ENCODE data around the gene CYP19A1. TPM values are rescaled to one million over a fixed set of nuclear protein-coding genes. Genes with fewer than 3 reads are reported as not detected.

Gene CYP19A1
- total and polyA plus RNA-seq, 7 experiments from 2014 or later: 0.48 to 1.4 TPM; not detected in 5

GRCh38 chr15:51223771-51224229, 114.6 kb downstream of the CYP19A1 start:
- Mint-ChIP-seq H3K36me3 (no peaks in the 10 kb centered on the region), H3K27ac (no peak overlapping the region), H3K4me3 (no peak overlapping the region), H3K4me1 (peaks cover 0 to 21% (median 0%) of the 10 kb centered on the region in 7 donors), H3K9me3 (peaks cover 0 to 4% (median 0%) of the 10 kb centered on the region in 11 donors), H3K27me3 (peaks cover 7 to 39% (median 27%) of the 10 kb centered on the region in 5 donors)
- ChIA-PET POLR2A (no interaction called here), CTCF (no interaction called here)
- Histone ChIP-seq H3K27ac (ENCODE audit: low read depth, low read length) (no peak overlapping the region), H3K9me3 (ENCODE audit: control insufficient read depth in 2 of 3, low read length in 3 of 3) (no peaks in the 10 kb centered on the region), H3K4me1 (ENCODE audit: control insufficient read depth in 2 of 2, insufficient read depth in 2 of 2, low read length in 2 of 2) (no peaks in the 10 kb centered on the region), H3K4me3 (ENCODE audit: low read length) (no peak overlapping the region), H3K27me3 (ENCODE audit: control insufficient read depth in 2 of 2, insufficient read depth in 2 of 2, low read length in 2 of 2) (no peaks in the 10 kb centered on the region), H3K36me3 (ENCODE audit: control insufficient read depth in 2 of 3, insufficient read depth in 3 of 3, low read length in 3 of 3) (no peaks in the 10 kb centered on the region)
- DNase-seq (no peak), ATAC-seq (no peak)
- intact Hi-C loops (cut with micrococcal nuclease): no loop called here

GRCh38 chr15:51218299-51218938, 120.0 kb downstream of the CYP19A1 start:
- no peak for DNase-seq
- no peak overlapping the region for H3K27ac Mint-ChIP-seq
- peaks cover 10 to 41% (median 35%) of the 10 kb centered on the region in 5 donors for H3K27me3 Mint-ChIP-seq
- H3K4me3 Mint-ChIP-seq: no peak overlapping the region
- H3K4me3 ChIP-seq (ENCODE audit: low read length): no peak overlapping the region
- no peaks in the 10 kb centered on the region for H3K27me3 ChIP-seq (ENCODE audit: control insufficient read depth in 2 of 2, insufficient read depth in 2 of 2, low read length in 2 of 2)
- H3K9me3 Mint-ChIP-seq: peaks cover 0 to 3% (median 0%) of the 10 kb centered on the region in 11 donors
- CTCF ChIA-PET: no interaction called here
- intact Hi-C loops (cut with micrococcal nuclease): no loop called here
- H3K27ac ChIP-seq (ENCODE audit: low read depth, low read length): no peak overlapping the region
- POLR2A ChIA-PET: no interaction called here
- ATAC-seq: no peak
- H3K36me3 ChIP-seq (ENCODE audit: control insufficient read depth in 2 of 3, insufficient read depth in 3 of 3, low read length in 3 of 3): no peaks in the 10 kb centered on the region
- no peaks in the 10 kb centered on the region for H3K36me3 Mint-ChIP-seq
- H3K9me3 ChIP-seq (ENCODE audit: control insufficient read depth in 2 of 3, low read length in 3 of 3): no peaks in the 10 kb centered on the region
- H3K4me1 Mint-ChIP-seq: no peaks in the 10 kb centered on the region
- H3K4me1 ChIP-seq (ENCODE audit: control insufficient read depth in 2 of 2, insufficient read depth in 2 of 2, low read length in 2 of 2): no peaks in the 10 kb centered on the region

- DNase-seq (no peak), ATAC-seq (no peak)
- CTCF ChIA-PET: no interaction called here
- Histone ChIP-seq H3K4me3 (ENCODE audit: low read length) (no peak overlapping the region), H3K36me3 (ENCODE audit: control insufficient read depth in 2 of 3, insufficient read depth in 3 of 3, low read length in 3 of 3) (no peaks in the 10 kb centered on the region), H3K4me1 (ENCODE audit: control insufficient read depth in 2 of 2, insufficient read depth in 2 of 2, low read length in 2 of 2) (no peaks in the 10 kb centered on the region), H3K27me3 (ENCODE audit: control insufficient read depth in 2 of 2, insufficient read depth in 2 of 2, low read length in 2 of 2) (no peaks in the 10 kb centered on the region), H3K9me3 (ENCODE audit: control insufficient read depth in 2 of 3, low read length in 3 of 3) (no peaks in the 10 kb centered on the region), H3K27ac (ENCODE audit: low read depth, low read length) (no peak overlapping the region)
- H3K4me3 Mint-ChIP-seq: no peak overlapping the region
- POLR2A ChIA-PET: no interaction called here
- no peaks in the 10 kb centered on the region for H3K36me3 Mint-ChIP-seq
- intact Hi-C loops (cut with micrococcal nuclease): no loop called here
- no peak overlapping the region for H3K27ac Mint-ChIP-seq
- H3K9me3 Mint-ChIP-seq: peaks cover 0 to 3% (median 0%) of the 10 kb centered on the region in 11 donors
- H3K4me1 Mint-ChIP-seq: no peaks in the 10 kb centered on the region
- peaks cover 18 to 38% (median 25%) of the 10 kb centered on the region in 5 donors for H3K27me3 Mint-ChIP-seq
Observed at GRCh38 chr15:51212909-51213308, 125.5 kb downstream of the CYP19A1 start.

GRCh38 chr15:51212239-51212638, 126.2 kb downstream of the CYP19A1 start:
- no peaks in the 10 kb centered on the region for H3K9me3 ChIP-seq (ENCODE audit: control insufficient read depth in 2 of 3, low read length in 3 of 3)
- Mint-ChIP-seq H3K27me3 (peaks cover 17 to 39% (median 25%) of the 10 kb centered on the region in 5 donors), H3K4me1 (no peaks in the 10 kb centered on the region), H3K27ac (no peak overlapping the region), H3K4me3 (no peak overlapping the region), H3K36me3 (no peaks in the 10 kb centered on the region), H3K9me3 (peaks cover 0 to 3% (median 0%) of the 10 kb centered on the region in 11 donors)
- H3K4me3 ChIP-seq (ENCODE audit: low read length): no peak overlapping the region
- CTCF ChIA-PET: no interaction called here
- no peak overlapping the region for H3K27ac ChIP-seq (ENCODE audit: low read depth, low read length)
- no peaks in the 10 kb centered on the region for H3K36me3 ChIP-seq (ENCODE audit: control insufficient read depth in 2 of 3, insufficient read depth in 3 of 3, low read length in 3 of 3)
- ATAC-seq (no peak), DNase-seq (no peak)
- no peaks in the 10 kb centered on the region for H3K4me1 ChIP-seq (ENCODE audit: control insufficient read depth in 2 of 2, insufficient read depth in 2 of 2, low read length in 2 of 2)
- intact Hi-C loops (cut with micrococcal nuclease): no loop called here
- POLR2A ChIA-PET: no interaction called here
- H3K27me3 ChIP-seq (ENCODE audit: control insufficient read depth in 2 of 2, insufficient read depth in 2 of 2, low read length in 2 of 2): no peaks in the 10 kb centered on the region

GRCh38 chr15:51205050-51205975, 133.1 kb downstream of the CYP19A1 start:
- no peak overlapping the region for H3K27ac ChIP-seq (ENCODE audit: low read depth, low read length)
- H3K4me3 ChIP-seq (ENCODE audit: low read length): no peak overlapping the region
- no peak overlapping the region for H3K27ac Mint-ChIP-seq
- no peaks in the 10 kb centered on the region for H3K4me1 Mint-ChIP-seq
- no peaks in the 10 kb centered on the region for H3K9me3 Mint-ChIP-seq
- ChIA-PET CTCF (no interaction called here), POLR2A (no interaction called here)
- intact Hi-C loops (cut with micrococcal nuclease): no loop called here
- no peak for DNase-seq
- H3K36me3 ChIP-seq (ENCODE audit: control insufficient read depth in 2 of 3, insufficient read depth in 3 of 3, low read length in 3 of 3): no peaks in the 10 kb centered on the region
- H3K4me1 ChIP-seq (ENCODE audit: control insufficient read depth in 2 of 2, insufficient read depth in 2 of 2, low read length in 2 of 2): no peaks in the 10 kb centered on the region
- H3K36me3 Mint-ChIP-seq: no peaks in the 10 kb centered on the region
- no peak for ATAC-seq
- H3K27me3 ChIP-seq (ENCODE audit: control insufficient read depth in 2 of 2, insufficient read depth in 2 of 2, low read length in 2 of 2): no peaks in the 10 kb centered on the region
- no peak overlapping the region for H3K4me3 Mint-ChIP-seq
- H3K27me3 Mint-ChIP-seq: peaks cover 18 to 26% (median 23%) of the 10 kb centered on the region in 5 donors
- no peaks in the 10 kb centered on the region for H3K9me3 ChIP-seq (ENCODE audit: control insufficient read depth in 2 of 3, low read length in 3 of 3)

GRCh38 chr15:51203797-51204196, 134.6 kb downstream of the CYP19A1 start:
- Histone ChIP-seq H3K27me3 (ENCODE audit: control insufficient read depth in 2 of 2, insufficient read depth in 2 of 2, low read length in 2 of 2) (no peaks in the 10 kb centered on the region), H3K36me3 (ENCODE audit: control insufficient read depth in 2 of 3, insufficient read depth in 3 of 3, low read length in 3 of 3) (no peaks in the 10 kb centered on the region), H3K4me3 (ENCODE audit: low read length) (no peak overlapping the region), H3K9me3 (ENCODE audit: control insufficient read depth in 2 of 3, low read length in 3 of 3) (no peaks in the 10 kb centered on the region), H3K27ac (ENCODE audit: low read depth, low read length) (no peak overlapping the region), H3K4me1 (ENCODE audit: control insufficient read depth in 2 of 2, insufficient read depth in 2 of 2, low read length in 2 of 2) (no peaks in the 10 kb centered on the region)
- DNase-seq (no peak), ATAC-seq (no peak)
- Mint-ChIP-seq H3K9me3 (no peaks in the 10 kb centered on the region), H3K27ac (no peak overlapping the region), H3K36me3 (no peaks in the 10 kb centered on the region), H3K4me1 (no peaks in the 10 kb centered on the region), H3K4me3 (no peak overlapping the region), H3K27me3 (peaks cover 11 to 25% (median 24%) of the 10 kb centered on the region in 5 donors)
- ChIA-PET CTCF (no interaction called here), POLR2A (no interaction called here)
- intact Hi-C loops (cut with micrococcal nuclease): no loop called here

Data from naive thymus-derived CD4-positive, alpha-beta T cell (primary cell).